HG03139 (cell line): ENCODE measurements around the gene RAMP3.

Source experiments
- ATAC-seq: cut with Tn5 transposase; IDR thresholded peaks from one replicate; pipeline ENCODE4 v1.9.1; 2021; ENCODE audit not compliant: unreplicated experiment

RAMP3 gene

GRCh38 chr7:45178241-45179225, 20.9 kb downstream of the RAMP3 start:
- no peak for ATAC-seq

DNA sequence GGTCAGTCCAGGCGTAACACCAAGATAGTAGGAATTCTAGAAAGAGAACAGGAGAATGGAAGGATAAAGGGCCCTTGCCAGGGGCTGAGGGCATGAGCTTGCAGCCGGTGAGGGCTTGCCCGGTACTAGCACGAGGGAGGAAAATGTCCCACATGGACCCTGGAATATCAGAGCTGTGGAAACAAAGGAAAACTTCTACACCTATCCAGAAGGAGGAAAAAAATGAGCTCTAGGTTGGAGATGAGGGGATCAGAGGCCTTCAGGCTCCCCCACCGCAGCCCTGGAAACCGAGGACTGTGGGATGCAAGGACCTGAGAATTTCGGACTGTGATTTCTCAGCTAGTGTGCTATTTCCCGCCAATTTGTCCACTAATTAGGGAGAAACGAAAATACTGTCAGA, 22.1 kb downstream of the RAMP3 start:
- ATAC-seq, result no peak

GRCh38 chr7:45180084-45180986, 22.7 kb downstream of the RAMP3 start:
- no peak for ATAC-seq

- ATAC-seq, result no peak
These were observed 23.8 kb downstream of the RAMP3 start for GRCh38 chr7:45181286-45181960.

DNA sequence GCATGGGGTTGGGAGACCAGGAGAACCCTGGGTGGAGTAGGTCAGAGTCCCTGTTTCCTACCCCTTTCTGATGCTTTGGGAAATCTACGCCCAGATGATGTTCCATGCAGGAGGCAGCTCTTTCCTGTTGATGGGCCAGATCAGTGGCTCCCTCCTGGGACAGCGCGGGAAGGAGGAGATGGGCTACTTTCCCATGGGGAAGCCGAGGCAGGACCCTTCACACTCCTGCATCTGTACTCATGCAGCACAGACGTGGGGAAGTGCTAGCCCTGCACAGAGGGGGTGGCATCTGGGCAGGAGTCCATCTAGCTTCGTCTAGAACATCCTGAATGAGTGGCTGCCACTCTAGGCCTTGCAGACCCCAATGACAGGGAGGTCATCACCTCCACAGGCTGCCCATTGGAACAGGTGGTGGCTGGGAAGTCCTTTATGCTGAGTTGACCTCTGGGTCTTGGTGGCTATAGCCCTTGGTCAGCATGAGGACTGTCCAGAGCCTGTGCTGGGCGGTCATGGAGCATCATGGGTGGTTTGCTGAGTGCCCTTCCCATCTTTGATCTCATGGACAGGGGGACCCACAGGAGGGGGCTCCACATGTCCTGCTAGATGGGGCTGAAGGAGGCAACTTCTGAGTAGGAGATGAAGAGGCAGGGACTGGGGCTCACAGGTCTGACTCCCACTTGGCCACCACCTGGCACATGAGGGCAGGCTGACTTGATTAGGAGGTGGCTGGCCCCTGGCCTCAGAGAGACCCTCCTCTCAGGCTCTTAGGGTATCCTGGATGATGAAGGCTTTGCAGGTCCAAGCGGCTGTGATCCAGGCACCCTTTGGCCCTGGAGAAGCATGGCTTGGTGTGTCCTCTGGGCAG, 24.6 kb downstream of the RAMP3 start:
- ATAC-seq, result no peak

DNA sequence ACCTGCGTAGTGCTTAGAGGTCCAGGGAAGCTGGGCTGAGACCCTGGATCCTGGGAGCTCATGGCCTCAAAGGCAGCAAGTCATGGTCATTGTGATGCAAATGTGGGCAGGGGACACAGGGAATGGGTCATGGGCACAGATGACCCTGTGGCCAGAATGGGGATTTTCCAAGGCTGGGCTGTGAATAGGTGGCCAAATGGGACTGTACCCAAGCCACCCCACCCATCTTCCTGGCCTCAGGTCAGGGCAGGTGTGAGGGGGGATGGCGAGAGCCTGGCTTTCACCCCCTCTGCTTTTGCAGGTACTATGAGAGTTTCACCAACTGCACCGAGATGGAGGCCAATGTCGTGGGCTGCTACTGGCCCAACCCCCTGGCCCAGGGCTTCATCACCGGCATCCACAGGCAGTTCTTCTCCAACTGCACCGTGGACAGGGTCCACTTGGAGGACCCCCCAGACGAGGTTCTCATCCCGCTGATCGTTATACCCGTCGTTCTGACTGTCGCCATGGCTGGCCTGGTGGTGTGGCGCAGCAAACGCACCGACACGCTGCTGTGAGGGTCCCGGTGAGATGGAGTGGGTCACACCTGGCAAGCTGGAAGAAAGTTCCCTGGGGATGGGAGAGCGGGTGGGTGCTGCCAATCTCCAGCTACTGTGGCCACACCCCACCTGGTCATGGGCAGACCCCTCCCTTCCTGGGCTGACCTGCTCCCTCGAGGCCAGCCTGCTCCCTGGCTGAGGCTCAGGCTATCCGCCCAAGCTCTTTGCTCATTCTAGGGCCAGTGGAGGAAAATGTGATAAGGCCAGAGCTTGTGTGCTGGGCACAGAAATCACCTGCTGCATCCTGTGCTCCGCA, 25.5 kb downstream of the RAMP3 start:
- ATAC-seq, result no peak

- no peak for ATAC-seq
These were observed 26.2 kb downstream of the RAMP3 start for GRCh38 chr7:45183711-45184210.

DNA sequence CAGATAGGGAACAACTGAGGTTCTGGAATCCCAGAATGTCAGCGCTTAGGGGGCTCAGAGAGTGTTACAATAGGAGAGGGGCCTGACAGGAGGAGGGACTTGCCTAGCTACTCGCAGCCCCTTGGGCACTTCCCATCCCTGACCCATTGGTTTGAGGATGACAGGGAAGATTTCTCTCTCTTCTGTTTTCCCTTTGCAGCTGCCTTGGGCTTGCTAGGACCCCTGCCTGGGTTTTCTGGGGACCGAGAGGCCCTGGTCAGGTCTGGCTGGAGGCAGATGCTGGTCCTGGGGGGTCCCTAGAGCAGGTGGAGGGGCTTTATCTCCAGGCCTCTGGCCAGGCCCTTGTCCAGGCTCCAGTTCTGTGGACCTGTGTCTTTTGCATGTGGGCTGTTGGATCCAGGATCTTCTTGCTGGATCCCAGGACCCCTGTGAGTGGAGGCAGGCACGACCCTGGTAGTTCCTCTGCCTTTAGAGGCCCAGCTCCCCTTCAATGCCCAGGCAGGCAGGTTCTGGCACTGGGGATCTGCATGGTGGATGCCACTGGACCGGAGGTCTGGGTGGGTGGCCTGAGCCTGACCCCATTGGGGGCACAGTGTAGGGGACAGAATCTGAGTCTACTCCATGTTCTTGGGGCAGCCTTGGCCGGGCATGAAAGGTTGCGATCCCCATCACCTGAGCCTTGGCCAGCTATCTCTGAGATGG, 26.9 kb downstream of the RAMP3 start:
- no peak for ATAC-seq

DNA sequence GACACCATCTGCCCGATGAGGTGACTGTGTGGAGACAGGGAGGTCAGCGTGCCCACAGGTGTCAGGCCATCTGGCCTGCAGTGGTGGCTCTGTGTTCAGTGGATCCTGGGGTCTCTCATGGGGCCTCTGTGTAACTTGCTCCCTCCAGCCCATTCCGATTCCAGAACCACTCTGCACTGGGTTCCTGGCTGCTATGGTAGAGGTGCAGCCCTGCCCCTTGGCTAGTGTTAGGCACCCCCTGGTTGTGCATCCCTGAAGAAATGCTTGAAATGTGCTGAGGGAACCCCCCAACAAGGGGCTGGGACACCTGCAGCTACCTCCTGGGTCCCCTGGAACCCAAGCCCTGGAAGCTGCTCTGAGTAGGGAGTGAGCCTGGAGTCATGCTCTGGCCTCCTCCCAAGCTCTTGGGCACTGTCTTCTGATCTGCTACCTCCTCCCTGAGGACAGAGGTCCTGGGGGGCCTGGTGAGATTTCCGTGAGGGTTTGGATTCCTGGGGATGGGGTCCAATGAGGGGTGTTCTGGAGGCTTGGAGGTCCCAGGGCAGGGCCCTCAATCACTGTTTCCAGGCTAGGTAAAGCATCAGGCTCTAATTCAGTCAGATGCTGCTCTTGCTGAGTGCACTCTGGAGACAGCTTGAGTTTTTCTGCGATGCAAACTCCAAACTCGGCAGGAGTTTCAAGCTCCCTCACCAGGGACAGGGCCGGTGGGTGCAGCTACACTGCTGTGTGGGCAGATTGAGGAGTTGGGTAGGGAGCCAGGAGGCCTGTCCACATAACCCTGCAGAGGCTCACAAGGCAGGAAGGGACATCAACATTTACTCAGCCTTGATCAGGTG, 27.7 kb downstream of the RAMP3 start:
- ATAC-seq, result no peak

DNA sequence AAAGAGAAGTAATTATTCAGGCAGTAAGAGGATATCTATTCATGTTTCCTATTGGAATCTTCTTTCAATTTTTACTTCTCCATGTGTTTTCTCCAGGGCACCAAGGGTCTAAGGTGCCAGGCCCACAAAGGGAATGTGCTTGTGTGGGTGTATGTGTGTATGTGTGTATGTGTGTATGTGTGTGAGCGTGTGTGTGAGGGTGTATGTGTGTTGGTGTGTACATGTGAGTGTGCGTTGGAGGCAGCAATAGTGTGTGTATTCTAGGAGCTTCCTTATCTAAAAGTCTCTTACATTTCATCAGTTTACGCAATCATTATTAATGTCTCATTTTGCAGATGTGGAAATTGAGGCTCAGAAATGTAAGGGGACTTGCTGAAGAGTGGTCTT, 28.3 kb downstream of the RAMP3 start:
- ATAC-seq, result no peak

- no peak for ATAC-seq
These were observed 28.7 kb downstream of the RAMP3 start for GRCh38 chr7:45186261-45186813.

GRCh38 chr7:45187089-45187945, 29.7 kb downstream of the RAMP3 start:
- no peak for ATAC-seq

DNA sequence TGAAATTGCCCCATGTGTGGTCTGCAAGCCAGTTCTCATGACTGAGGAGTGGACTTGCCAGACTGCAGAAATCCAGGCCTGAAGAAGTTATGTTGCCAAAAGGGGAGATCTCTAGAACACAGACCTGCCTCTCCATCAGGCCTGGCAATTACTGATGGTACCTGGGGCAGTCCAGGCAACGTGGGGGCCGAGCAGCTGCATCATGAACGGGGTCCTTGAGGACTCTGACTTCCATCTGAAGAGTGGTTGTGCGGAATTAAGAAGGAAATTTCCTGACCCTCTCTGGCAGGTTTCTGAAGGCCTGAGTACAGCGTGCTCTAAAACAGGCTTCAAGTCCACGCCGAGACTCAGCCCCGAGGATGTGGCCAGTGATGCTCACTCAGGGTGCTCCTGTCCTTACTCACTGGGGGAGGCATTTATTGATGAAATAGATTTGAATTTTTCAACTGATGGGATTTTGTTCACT, 30.4 kb downstream of the RAMP3 start:
- ATAC-seq, result no peak

- ATAC-seq, result no peak
These were observed 31.1 kb downstream of the RAMP3 start for GRCh38 chr7:45188736-45189135.

DNA sequence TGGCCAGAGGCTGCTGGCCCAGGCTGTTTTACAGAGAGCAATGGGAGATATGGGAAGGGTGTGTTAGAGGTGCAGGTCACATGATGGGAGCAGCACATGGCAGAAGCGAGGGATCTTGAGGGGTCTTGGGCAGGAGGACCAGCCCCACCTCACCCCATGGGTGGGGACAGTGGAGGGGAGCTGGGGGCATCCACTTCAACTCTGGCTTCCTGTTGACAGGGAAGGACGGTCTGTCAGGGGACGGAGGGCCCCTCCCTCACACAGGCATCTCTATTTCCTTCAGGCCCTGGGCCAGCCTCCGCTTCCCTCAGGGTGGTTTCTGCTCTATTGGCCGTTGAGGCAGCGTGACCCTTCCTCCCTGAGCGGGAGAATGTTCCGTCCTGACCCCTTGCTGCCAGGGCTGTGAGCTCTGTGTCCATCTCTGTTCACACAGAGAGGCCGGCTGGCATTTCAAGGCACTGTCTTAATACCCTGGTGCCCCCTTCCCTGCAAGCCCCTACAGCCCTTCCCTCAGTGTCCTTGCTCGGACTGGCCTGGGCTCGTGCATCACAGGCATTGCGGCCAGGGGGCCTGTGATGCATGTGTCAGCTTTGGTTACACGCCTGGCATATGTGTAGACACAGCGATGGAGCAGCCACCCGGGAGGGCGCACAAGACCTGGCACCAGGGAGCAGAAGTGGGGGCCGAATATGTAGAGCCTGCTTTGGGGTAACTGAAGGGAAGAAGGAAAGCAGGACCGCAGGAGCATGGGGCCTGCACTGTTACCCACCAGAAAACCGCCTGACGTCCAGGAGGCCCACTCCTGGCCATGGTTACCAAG, 31.8 kb downstream of the RAMP3 start:
- ATAC-seq, result no peak
